ENCODE data around the gene CCNT1. TPM values are rescaled to one million over a fixed set of nuclear protein-coding genes. Genes with fewer than 3 reads are reported as not detected.
"Not testable (repeated sequence)": the region's sequence is repeated elsewhere in the genome, so short reads cannot be mapped to it uniquely, and the experiment has no call there.

The CCNT1 gene
- 23.5 TPM for total RNA-seq
- long read RNA-seq, full-length matches to known transcripts, result 3 of 4 reads
- long read RNA-seq, partial matches to known transcripts, result 0 of 4 reads
- long read RNA-seq, other reads (novel, unspliced or antisense), result 1 of 4 reads

- intact Hi-C loops (cut with DNase I), result loop anchor here (2.0 to 5.0 kb wide), 2 partner anchors 34 to 72 kb away; partner anchors contain the start of genes ADCY6 and KANSL2
- DNase-seq (ENCODE audit: low spot score), result peak; percentile 99
These were observed at the start of gene CCNT1 for GRCh38 chr12:48716493-48717251. TSS of gene CCNT1 (minus strand) at chr12:48716707. CDS start at chr12:48716675, 32 bp downstream.

GRCh38 chr12:48765753-48766162 is 49.3 kb upstream of the CCNT1 start:
- intact Hi-C loops (cut with DNase I), result no loop called here
- no peak for DNase-seq (ENCODE audit: low spot score)

- no peak for DNase-seq (ENCODE audit: low spot score)
- intact Hi-C loops (cut with DNase I), result no loop called here
These were observed 48.0 kb upstream of the CCNT1 start for GRCh38 chr12:48764521-48764920.

GRCh38 chr12:48758737-48759136 is 42.2 kb upstream of the CCNT1 start:
- no peak for DNase-seq (ENCODE audit: low spot score)

GRCh38 chr12:48758186-48758585 is 41.7 kb upstream of the CCNT1 start:
- no peak for DNase-seq (ENCODE audit: low spot score)
- intact Hi-C loops (cut with DNase I), result no loop called here

More at GRCh38 chr12:48758737-48759136, 42.2 kb upstream of the CCNT1 start:
- intact Hi-C loops (cut with DNase I), result no loop called here

- intact Hi-C loops (cut with DNase I), result no loop called here
These were observed 34.4 kb upstream of the CCNT1 start for GRCh38 chr12:48750769-48751356.

GRCh38 chr12:48750215-48750614 is 33.7 kb upstream of the CCNT1 start:
- no peak for DNase-seq (ENCODE audit: low spot score)
- intact Hi-C loops (cut with DNase I), result no loop called here

More at GRCh38 chr12:48750769-48751356, 34.4 kb upstream of the CCNT1 start:
- DNase-seq (ENCODE audit: low spot score), result no peak

GRCh38 chr12:48744251-48745008 is 27.9 kb upstream of the CCNT1 start:
- peak; percentile 19 for DNase-seq (ENCODE audit: low spot score)
- intact Hi-C loops (cut with DNase I), result no loop called here

- DNase-seq (ENCODE audit: low spot score), result no peak
- intact Hi-C loops (cut with DNase I), result no loop called here
These were observed 23.2 kb upstream of the CCNT1 start for GRCh38 chr12:48739618-48740269.

GRCh38 chr12:48736456-48736855 is 19.9 kb upstream of the CCNT1 start:
- intact Hi-C loops (cut with DNase I), result no loop called here
- no peak for DNase-seq (ENCODE audit: low spot score)

GRCh38 chr12:48728807-48729206 is 12.3 kb upstream of the CCNT1 start:
- intact Hi-C loops (cut with DNase I), result no loop called here
- no peak for DNase-seq (ENCODE audit: low spot score)

GRCh38 chr12:48720737-48721136 is 4.2 kb upstream of the CCNT1 start:
- DNase-seq (ENCODE audit: low spot score); intact Hi-C loops (cut with DNase I): not testable (repeated sequence)

GRCh38 chr12:48720171-48720570 is 3.7 kb upstream of the CCNT1 start:
- intact Hi-C loops (cut with DNase I); DNase-seq (ENCODE audit: low spot score): not testable (repeated sequence)

- not testable (repeated sequence) for DNase-seq (ENCODE audit: low spot score)
- intact Hi-C loops (cut with DNase I), result loop anchor here (5.0 kb wide), 1 partner anchor 37 kb away; the partner anchor contains the start of gene KANSL2
These were observed 2.5 kb upstream of the CCNT1 start for GRCh38 chr12:48719002-48719401.

GRCh38 chr12:48717252-48717695 is 767 bp upstream of the CCNT1 start:
- intact Hi-C loops (cut with DNase I), result loop anchor here (2.0 to 5.0 kb wide), 2 partner anchors 35 to 72 kb away; partner anchors contain the start of genes ADCY6 and KANSL2
- DNase-seq (ENCODE audit: low spot score), result no peak

- DNase-seq (ENCODE audit: low spot score), result no peak
- intact Hi-C loops (cut with DNase I), result loop anchor here (2.0 to 5.0 kb wide), 2 partner anchors 34 to 73 kb away; partner anchors contain the start of genes ADCY6 and KANSL2
These were observed 377 bp downstream of the CCNT1 start for GRCh38 chr12:48716168-48716492.

GRCh38 chr12:48712209-48712608 is 4.3 kb downstream of the CCNT1 start:
- DNase-seq (ENCODE audit: low spot score), result no peak
- intact Hi-C loops (cut with DNase I), result no loop called here

- intact Hi-C loops (cut with DNase I); DNase-seq (ENCODE audit: low spot score): not testable (repeated sequence)
These were observed 17.7 kb downstream of the CCNT1 start for GRCh38 chr12:48698822-48699221.

GRCh38 chr12:48696626-48697025 is 19.9 kb downstream of the CCNT1 start:
- intact Hi-C loops (cut with DNase I), result no loop called here
- no peak for DNase-seq (ENCODE audit: low spot score)

Measured in cardiac septum (tissue), 1 donor.